Gastrocnemius medialis (tissue), 4 donors: ENCODE measurements around the gene TNRC18. TPM values are rescaled to one million over a fixed set of nuclear protein-coding genes. Genes with fewer than 3 reads are reported as not detected.

ENCODE experiments used
- ATAC-seq, 2 donors: fragments of 150-250 bp; one replicate each; pipeline ENCODE4 v1.9.1; 2016
- DNase-seq, 2 donors: peaks; one replicate each; pipeline ENCODE4 v3.0.0-alpha.2; 2019
- H3K27ac ChIP-seq, 4 donors: fragments of 200-600 bp; sonication (generic); 1 replicate in 1 of 4; 2 replicates in 3 of 4; pipeline ENCODE4 v1.5.1; 2016 to 2018; ENCODE audit warnings: mild to moderate bottlenecking in 2 of 4, moderate library complexity in 1 of 4
- H3K27me3 ChIP-seq, 3 donors: fragments of 200-600 bp; sonication (generic) in 2 of 3; 1 replicate in 1 of 3; 2 replicates in 2 of 3; pipeline versions ENCODE4 v1.5.1 to v1.6.0; 2016 to 2019; ENCODE audit warnings: mild to moderate bottlenecking in 1 of 3, moderate library complexity in 1 of 3
- H3K36me3 ChIP-seq, 2 donors: fragments of 200-600 bp; sonication (generic) in 1 of 2; one replicate each; pipeline ENCODE4 v1.5.1; 2017 to 2018
- H3K4me1 ChIP-seq, 2 donors: fragments of 200-600 bp; sonication (generic) in 1 of 2; one replicate each; pipeline ENCODE4 v1.5.1; 2016 to 2017; ENCODE audit warnings: mild to moderate bottlenecking in 2 of 2
- H3K4me3 ChIP-seq, 4 donors: fragments of 200-600 bp; sonication (generic) in 3 of 4; 1 replicate in 1 of 4; 2 replicates in 3 of 4; pipeline ENCODE4 v1.5.1; 2016 to 2019; ENCODE audit warnings: mild to moderate bottlenecking in 2 of 4
- H3K9me3 ChIP-seq, 3 donors: fragments of 200-600 bp; sonication (generic) in 2 of 3; 1 replicate in 1 of 3; 2 replicates in 2 of 3; pipeline ENCODE4 v1.5.1; 2016 to 2019
- CTCF ChIP-seq, 5 experiments: fragments of 450-650 bp in 3 of 5; fragments of 200-600 bp in 2 of 5; sonication (generic) in 2 of 5; IDR thresholded peaks in 4 of 5; conservative IDR thresholded peaks in 1 of 5; 1 replicate in 4 of 5; 2 replicates in 1 of 5; pipeline ENCODE4 v1.5.1; 2016 to 2019; ENCODE audit warnings: antibody characterized with exemption in 5 of 5, mild to moderate bottlenecking in 3 of 5, moderate library complexity in 3 of 5
- POLR2A ChIP-seq, 2 donors: fragments of 450-650 bp; IDR thresholded peaks; one replicate each; pipeline ENCODE4 v1.6.1; 2017; ENCODE audit warnings: antibody characterized with exemption in 2 of 2, mild to moderate bottlenecking in 2 of 2, moderate library complexity in 2 of 2
- in situ Hi-C, 4 donors: fragments of 200-750 bp; cut with MboI; loops; one replicate each; pipeline versions ENCODE4 v1.15.0 to v1.8.0; 2017; ENCODE audit warnings: low sequenced_read_pairs in 4 of 4
- intact Hi-C: fragments of 100-400 bp; cut with DNase I; formaldehyde crosslinking; loops from one replicate; pipeline ENCODE4 v1.15.1; 2023; ENCODE audit warnings: low total_unique reads
- total RNA-seq, 4 donors: library from RNA; depleted of rRNA; stranded (reverse); fragments of >200 nt; gene quantifications; one replicate each; pipeline versions ENCODE4 v1.1.0 to v1.2.3, GENCODE V29; 2016

TNRC18 gene
- total RNA-seq, 4 donors from 2014 or later: 8.7 to 31.2 (median 20.5) TPM

GRCh38 chr7:5429253-5429856 is 5.7 kb upstream of the TNRC18 start:
- H3K9me3 ChIP-seq: no peaks in the 10 kb centered on the region
- in situ Hi-C loops: no loop called here
- peak overlapping the region; percentile 76 to 91 (median 85) for H3K4me3 ChIP-seq
- DNase-seq: no peak
- TF ChIP-seq CTCF (IDR thresholded peaks at IDR 0.05 in 4 of 5, conservative IDR thresholded peaks at IDR 0.05 in 1 of 5): no peak
- TF ChIP-seq POLR2A (IDR thresholded peaks at IDR 0.05): no peak
- no peaks in the 10 kb centered on the region for H3K36me3 ChIP-seq
- no peak for ATAC-seq
- peaks cover 16 to 24% of the 10 kb centered on the region in 2 donors for H3K4me1 ChIP-seq
- H3K27me3 ChIP-seq: no peaks in the 10 kb centered on the region
- intact Hi-C loops: no loop called here
- H3K27ac ChIP-seq: peak overlapping the region; percentile 94 to 100 (median 100)

GRCh38 chr7:5428478-5429252 is 5.0 kb upstream of the TNRC18 start:
- intact Hi-C loops (no loop called here), in situ Hi-C loops (no loop called here)
- H3K27ac ChIP-seq: peak overlapping the region; percentile 94 to 100 (median 100)
- H3K36me3 ChIP-seq: no peaks in the 10 kb centered on the region
- no peaks in the 10 kb centered on the region for H3K27me3 ChIP-seq
- DNase-seq: peak in 1 of 2 donors; percentile 72
- H3K9me3 ChIP-seq: no peaks in the 10 kb centered on the region
- no peak for ATAC-seq
- TF ChIP-seq POLR2A (IDR thresholded peaks at IDR 0.05) (peak in 1 of 2 donors; percentile 11), CTCF (IDR thresholded peaks at IDR 0.05 in 4 of 5, conservative IDR thresholded peaks at IDR 0.05 in 1 of 5) (peak in 2 of 5 experiments; percentile 5 to 21)
- H3K4me3 ChIP-seq: peak overlapping the region; percentile 76 to 91 (median 85)
- H3K4me1 ChIP-seq: peaks cover 16 to 24% of the 10 kb centered on the region in 2 donors

- H3K36me3 ChIP-seq: no peaks in the 10 kb centered on the region
- H3K4me3 ChIP-seq: peak overlapping the region; percentile 76 to 91 (median 85)
- H3K4me1 ChIP-seq: peaks cover 16 to 24% of the 10 kb centered on the region in 2 donors
- ATAC-seq (peak in 1 of 2 donors; percentile 0), DNase-seq (no peak)
- H3K9me3 ChIP-seq: no peaks in the 10 kb centered on the region
- no peak for TF ChIP-seq CTCF (IDR thresholded peaks at IDR 0.05 in 4 of 5, conservative IDR thresholded peaks at IDR 0.05 in 1 of 5)
- intact Hi-C loops (no loop called here), in situ Hi-C loops (no loop called here)
- H3K27me3 ChIP-seq: no peaks in the 10 kb centered on the region
- peak overlapping the region; percentile 94 to 100 (median 100) for H3K27ac ChIP-seq
Measured at GRCh38 chr7:5426226-5426475, 2.5 kb upstream of the TNRC18 start.

DNA sequence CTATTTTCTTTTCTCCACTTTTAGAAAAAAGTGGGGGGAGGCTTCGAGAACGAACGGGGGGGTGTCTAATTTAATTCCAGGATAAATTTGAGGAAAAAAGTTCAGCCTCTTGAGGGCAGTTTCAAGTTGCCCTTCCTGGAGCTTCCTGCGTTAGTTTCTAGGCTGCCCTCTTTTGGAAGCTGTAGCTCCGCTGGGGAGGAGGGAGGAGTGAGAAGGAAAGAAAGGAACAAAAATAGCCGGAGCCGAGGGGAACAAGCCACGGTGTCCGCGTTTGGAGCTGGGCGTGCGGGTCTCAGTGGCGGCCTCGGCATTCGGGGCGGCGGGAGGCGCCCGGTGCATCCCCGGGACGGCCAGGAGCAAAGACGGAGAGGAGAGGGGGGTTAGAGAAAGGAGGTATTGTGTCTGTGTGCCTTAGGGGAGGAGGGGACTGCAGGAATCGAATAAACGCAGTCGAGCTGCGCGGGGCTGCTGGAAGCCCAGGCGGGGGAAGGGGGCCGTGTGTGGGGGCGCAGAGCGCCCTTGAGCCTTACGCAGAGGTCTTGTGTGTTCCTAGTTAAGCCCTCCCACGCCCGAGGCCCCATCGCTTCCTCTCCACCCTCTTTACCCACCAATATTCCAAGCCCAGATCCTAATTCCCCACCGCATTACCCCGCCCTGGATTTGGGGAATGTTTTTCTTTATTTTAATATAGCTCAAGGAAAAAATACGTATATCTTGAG is 2.0 kb upstream of the TNRC18 start:
- intact Hi-C loops: loop anchor here (2.0 kb wide), 1 partner anchor 133 kb away; no protein-coding TSS in a partner anchor
- no peaks in the 10 kb centered on the region for H3K27me3 ChIP-seq
- peaks cover 16 to 24% of the 10 kb centered on the region in 2 donors for H3K4me1 ChIP-seq
- ATAC-seq: peak; percentile 32 to 34
- peak; percentile 68 to 83 for DNase-seq
- H3K27ac ChIP-seq: peak overlapping the region; percentile 94 to 100 (median 100)
- in situ Hi-C loops: no loop called here
- H3K9me3 ChIP-seq: no peaks in the 10 kb centered on the region
- H3K4me3 ChIP-seq: peak overlapping the region; percentile 76 to 91 (median 85)
- TF ChIP-seq CTCF (IDR thresholded peaks at IDR 0.05 in 4 of 5, conservative IDR thresholded peaks at IDR 0.05 in 1 of 5) (no peak), POLR2A (IDR thresholded peaks at IDR 0.05) (peak; percentile 81)
- H3K36me3 ChIP-seq: no peaks in the 10 kb centered on the region
